GM12878 (cell line): ENCODE results near the gene DCAF11. TPM values are rescaled to one million over a fixed set of nuclear protein-coding genes. Genes with fewer than 3 reads are reported as not detected.

Experiments used
- ATAC-seq: fragments of 200-7000 bp; cut with Tn5 transposase; 3 replicates; pipeline ENCODE4 v1.9.1; 2020; ENCODE audit warnings: mild to moderate bottlenecking, moderate library complexity
- BruUV-seq: library from RNA; stranded (reverse); fragments of 400-500 nt; replicated peaks from 2 replicates; lab custom pipeline; 2021; lab: Mats Ljungman, UMichigan
- CTCF ChIA-PET: fragments of 300-600 bp; sonication (Branson Sonifier 250); formaldehyde crosslinking; extraction: SDS; loops from one replicate; lab custom pipeline; 2021; ENCODE audit warnings: inconsistent platforms; lab: Yijun Ruan, JAX
- POLR2A ChIA-PET: fragments of 350-600 bp; formaldehyde crosslinking; extraction: SDS; loops from one replicate; lab custom pipeline; 2021; ENCODE audit warnings: inconsistent platforms; lab: Charles Lee
- RAD21 ChIA-PET: fragments of 300-600 bp; sonication (Branson Sonifier 250); formaldehyde crosslinking; loops from one replicate; lab custom pipeline; 2023; ENCODE audit warnings: antibody characterized with exemption; ENCODE audit not compliant: unreplicated experiment; lab: Charles Lee
- SMC1A ChIA-PET: fragments of 300-600 bp; sonication (Branson Sonifier 250); formaldehyde crosslinking; loops from one replicate; lab custom pipeline; 2023; ENCODE audit not compliant: unreplicated experiment, uncharacterized antibody; lab: Charles Lee
- DNase-seq: peaks from one replicate; pipeline ENCODE4 v3.0.0-alpha.2; 2011; ENCODE audit warnings: low read depth, low spot score
- FAIRE-seq: peaks from 3 replicates; lab custom pipeline; 2011; peaks lifted over from hg19 to GRCh38; lab: Jason Lieb, UNC
- H2AFZ ChIP-seq: 2 replicates; pipeline ENCODE4 v1.6.0; 2011; ENCODE audit warnings: low read depth, low read length, control low read depth; ENCODE audit not compliant: control insufficient read depth
- H3K27ac ChIP-seq: 2 replicates; pipeline ENCODE4 v1.5.1; 2011; ENCODE audit warnings: control low read depth; ENCODE audit not compliant: control insufficient read depth, insufficient read depth
- H3K27me3 ChIP-seq, 2 experiments: replicated peaks in 1 of 2; 2 replicates each; pipeline versions ENCODE4 v1.6.0 to v1.6.1; 2011; ENCODE audit warnings: low read length in 1 of 2; ENCODE audit not compliant: control insufficient read depth in 2 of 2, insufficient read depth in 2 of 2
- H3K36me3 ChIP-seq, 2 experiments: 2 replicates each; pipeline ENCODE4 v1.5.1; 2011; ENCODE audit warnings: low read length in 1 of 2; ENCODE audit not compliant: control insufficient read depth in 2 of 2, insufficient read depth in 2 of 2
- H3K4me1 ChIP-seq: 2 replicates; pipeline ENCODE4 v1.6.1; 2011; ENCODE audit warnings: mild to moderate bottlenecking, low read length, moderate library complexity, mixed read lengths; ENCODE audit not compliant: control insufficient read depth, insufficient read depth
- H3K4me2 ChIP-seq: 2 replicates; pipeline ENCODE4 v1.6.0; 2011; ENCODE audit warnings: control low read depth; ENCODE audit not compliant: control insufficient read depth, insufficient read depth
- H3K4me3 ChIP-seq: fragments of 200-600 bp; sonication (generic); 2 replicates; pipeline ENCODE4 v1.5.1; 2016
- H3K79me2 ChIP-seq: 2 replicates; pipeline ENCODE4 v1.6.0; 2011; ENCODE audit warnings: low read length; ENCODE audit not compliant: control insufficient read depth, insufficient read depth
- H3K9ac ChIP-seq: 2 replicates; pipeline ENCODE4 v1.8.0; 2011; ENCODE audit warnings: low read length, control low read depth, mixed read lengths; ENCODE audit not compliant: control insufficient read depth, insufficient read depth
- H3K9me3 ChIP-seq: replicated peaks from 3 replicates; pipeline ENCODE4 v1.5.1; 2011; ENCODE audit warnings: mild to moderate bottlenecking, low read length; ENCODE audit not compliant: control insufficient read depth, insufficient read depth
- H4K20me1 ChIP-seq: 2 replicates; pipeline ENCODE4 v1.6.0; 2011; ENCODE audit not compliant: control insufficient read depth, insufficient read depth
- ASH2L ChIP-seq: fragments of 300-600, 200-600 bp; sonication (generic); IDR thresholded peaks from 2 replicates; pipeline ENCODE4 v1.6.1; 2017; ENCODE audit warnings: low read depth, mild to moderate bottlenecking, borderline replicate concordance
- CBFB ChIP-seq: IDR thresholded peaks from 2 replicates; pipeline ENCODE4 v1.6.1; 2016; ENCODE audit warnings: antibody characterized with exemption, low read depth
- CHD4 ChIP-seq: fragments of 200-600 bp; sonication (generic); IDR thresholded peaks from 2 replicates; pipeline ENCODE4 v1.6.1; 2016; ENCODE audit warnings: mild to moderate bottlenecking
- DPF2 ChIP-seq: fragments of 450-650 bp; IDR thresholded peaks from 2 replicates; pipeline ENCODE4 v1.6.1; 2017; ENCODE audit warnings: mild to moderate bottlenecking
- EP300 ChIP-seq, 2 experiments: fragments of 150-350 bp in 1 of 2; IDR thresholded peaks; 2 replicates each; pipeline ENCODE4 v1.6.1; 2011 to 2012; ENCODE audit warnings: low read depth in 2 of 2, low read length in 2 of 2, borderline replicate concordance in 1 of 2, improper control_type of control experiment in 1 of 2, inconsistent platforms in 1 of 2; ENCODE audit not compliant: control insufficient read depth in 1 of 2
- FOXM1 ChIP-seq: IDR thresholded peaks from 2 replicates; pipeline ENCODE4 v1.6.1; 2012; ENCODE audit warnings: low read depth, mild to moderate bottlenecking, inconsistent platforms, low read length, moderate library complexity
- IRF4 ChIP-seq: IDR thresholded peaks from 2 replicates; pipeline ENCODE4 v1.6.1; 2011; ENCODE audit warnings: low read depth, low read length
- MYB ChIP-seq: fragments of 150-350 bp; IDR thresholded peaks from 2 replicates; pipeline ENCODE4 v1.6.1; 2014; ENCODE audit warnings: mild to moderate bottlenecking, low read depth, low read length, borderline replicate concordance
- NFXL1 ChIP-seq: fragments of 450-650 bp; IDR thresholded peaks from 2 replicates; pipeline ENCODE4 v1.6.1; 2017; ENCODE audit warnings: antibody characterized with exemption, mild to moderate bottlenecking, borderline replicate concordance
- PBX3 ChIP-seq: IDR thresholded peaks from 2 replicates; pipeline ENCODE4 v1.6.1; 2011; ENCODE audit warnings: mild to moderate bottlenecking, low read depth, low read length, moderate library complexity; ENCODE audit not compliant: insufficient replicate concordance
- RFX5 ChIP-seq: IDR thresholded peaks from 2 replicates; pipeline ENCODE4 v1.6.1; 2011; ENCODE audit warnings: low read depth, low read length, improper control_type of control experiment
- TCF7 ChIP-seq: IDR thresholded peaks from 2 replicates; pipeline ENCODE4 v1.6.1; 2014; ENCODE audit warnings: antibody characterized with exemption, borderline replicate concordance
- YBX1 ChIP-seq: fragments of 450-650 bp; IDR thresholded peaks from 2 replicates; pipeline ENCODE4 v1.6.1; 2016; ENCODE audit warnings: antibody characterized with exemption
- ZBTB40 ChIP-seq: fragments of 450-650 bp; IDR thresholded peaks from 2 replicates; pipeline ENCODE4 v1.6.1; 2016; ENCODE audit warnings: mild to moderate bottlenecking, moderate library complexity, borderline replicate concordance
- WGBS: methylation state at CpG from one replicate; pipeline ENCODE4 v1.1.6; 2016; ENCODE audit warnings: low lambda C conversion rate; ENCODE audit not compliant: insufficient replicate concordance, insufficient coverage; ENCODE audit errors: missing lambda C conversion rate; 5-methylcytosine and 5-hydroxymethylcytosine counted together
- in situ Hi-C: fragments of 300-500 bp; cut with MboI; formaldehyde crosslinking; loops from 9 replicates; pipeline ENCODE4 v1.14.3; 2018; ENCODE audit warnings: mixed read lengths
- intact Hi-C: fragments of 100-400 bp; cut with micrococcal nuclease; formaldehyde crosslinking; loops from one replicate; pipeline ENCODE4 v1.14.2; 2022; ENCODE audit not compliant: unreplicated experiment
- polyA plus RNA-seq, 11 experiments: library from polyadenylated mRNA; depleted of rRNA in 4 of 11; unstranded in 6 of 11; stranded (reverse) in 5 of 11; fragments of >200 nt; fragmentation: Nextera tagmentation in 4 of 11; fragmentation: Illumina TruSeq in 1 of 11; extraction: Ambion mirVana in 4 of 11; extraction: Trizol in 1 of 11; gene quantifications; 1 replicate in 1 of 11; 2 replicates in 10 of 11; pipeline versions ENCODE4 v1.2.1 to v1.2.3, GENCODE V29; 2011 to 2016; ENCODE audit warnings: inconsistent platforms in 2 of 11, missing spikeins in 2 of 11, low read depth in 1 of 11
- total RNA-seq, 4 experiments: library from RNA; depleted of rRNA in 3 of 4; stranded (reverse); fragments of >200 nt in 3 of 4; fragmentation: Illumina TruSeq in 1 of 4; extraction: Trizol in 1 of 4; gene quantifications; 2 replicates each; pipeline versions ENCODE4 v1.2.1 to v1.2.3, GENCODE V29; 2013 to 2021

The DCAF11 gene
- total and polyA plus RNA-seq, 10 of the 15 experiments (the other 5 are each of a cell fraction or from before 2014, with no cell fraction given): 13.4 to 91.2 (median 68.7) TPM

- POLR2A ChIA-PET: interaction anchor here (0.8 to 2.0 kb wide), 2 partner anchors 12 to 16 kb away, joined by 3 to 4 read pairs; no protein-coding TSS in a partner anchor
- H3K27ac ChIP-seq: no peak overlapping the region
- H4K20me1 ChIP-seq: no peaks in the 10 kb centered on the region
- no peak overlapping the region for H3K4me2 ChIP-seq
- in situ Hi-C loops (no loop called here), intact Hi-C loops (no loop called here)
- DNase-seq (no peak), FAIRE-seq (no peak), ATAC-seq (no peak)
- peaks cover 25% of the 10 kb centered on the region for H3K4me1 ChIP-seq
- no peaks in the 10 kb centered on the region for H3K79me2 ChIP-seq
- no peak overlapping the region for H3K9ac ChIP-seq
- no peaks in the 10 kb centered on the region for H3K27me3 ChIP-seq
- no peaks in the 10 kb centered on the region for H3K9me3 ChIP-seq
- H3K4me3 ChIP-seq: no peak overlapping the region
- no TSS peak for BruUV-seq
- CTCF ChIA-PET: interaction anchor here (0.9 to 6.1 kb wide), 4 partner anchors 14 to 32 kb away, joined by 6 to 33 read pairs (median 7); no protein-coding TSS in a partner anchor
- TF ChIP-seq CBFB: no peak
- no peak for TF ChIP-seq IRF4
- no peak for TF ChIP-seq PBX3
- TF ChIP-seq DPF2: no peak
- TF ChIP-seq FOXM1: no peak
- TF ChIP-seq CHD4: no peak
- TF ChIP-seq YBX1: no peak
- TF ChIP-seq EP300 (IDR thresholded peaks at IDR 0.05; ENCODE audit: borderline replicate concordance in 1 of 2, control insufficient read depth in 1 of 2, low read depth in 2 of 2, low read length in 2 of 2): no peak
- TF ChIP-seq RFX5: no peak
- TF ChIP-seq TCF7: no peak
- TF ChIP-seq ASH2L: no peak
- no peak for TF ChIP-seq MYB
- TF ChIP-seq ZBTB40: no peak
- no peak for TF ChIP-seq NFXL1
- H2AFZ ChIP-seq: no peak overlapping the region
- SMC1A ChIA-PET: interaction anchor here (0.7 kb wide), 1 partner anchor 163 kb away, joined by 3 read pairs; no protein-coding TSS in a partner anchor
- H3K36me3 ChIP-seq: no peaks in the 10 kb centered on the region
- 90% methylated on average over 6 of the region's 10 CpGs for WGBS
- RAD21 ChIA-PET: interaction anchor here (1.0 to 1.3 kb wide), 3 partner anchors 9 to 18 kb away, joined by 3 to 5 read pairs (median 4); partner anchors contain the start of gene PCK2
These were observed 38.3 kb upstream of the DCAF11 start for GRCh38 chr14:24076302-24076601.
